NB4 (cell line): ENCODE results near the gene MAPKAPK2.

ENCODE experiments used
- DNase-seq: peaks from one replicate; pipeline ENCODE4 v3.0.0; 2010; ENCODE audit warnings: low read depth
- H3K4me3 ChIP-seq: one replicate; pipeline ENCODE4 v1.5.1; 2011; ENCODE audit warnings: mild to moderate bottlenecking, low read depth, low read length, moderate library complexity
- MYC ChIP-seq: IDR thresholded peaks from 2 replicates; pipeline ENCODE4 v1.6.1; 2011; ENCODE audit warnings: low read depth, low read length
- POLR2A ChIP-seq: IDR thresholded peaks from 2 replicates; pipeline ENCODE4 v1.6.1; 2011; ENCODE audit warnings: mild to moderate bottlenecking; ENCODE audit not compliant: insufficient read length; ENCODE audit errors: extremely low read depth
- TF ChIP-seq, protein P1 (sequence below): IDR thresholded peaks from one replicate; pipeline ENCODE4 v1.5.1; 2012; ENCODE audit warnings: low read depth, low read length
- TF ChIP-seq, protein P2 (sequence below): IDR thresholded peaks from 2 replicates; pipeline ENCODE4 v1.6.1; 2011; ENCODE audit warnings: low read depth, low read length

MAPKAPK2 gene

DNA sequence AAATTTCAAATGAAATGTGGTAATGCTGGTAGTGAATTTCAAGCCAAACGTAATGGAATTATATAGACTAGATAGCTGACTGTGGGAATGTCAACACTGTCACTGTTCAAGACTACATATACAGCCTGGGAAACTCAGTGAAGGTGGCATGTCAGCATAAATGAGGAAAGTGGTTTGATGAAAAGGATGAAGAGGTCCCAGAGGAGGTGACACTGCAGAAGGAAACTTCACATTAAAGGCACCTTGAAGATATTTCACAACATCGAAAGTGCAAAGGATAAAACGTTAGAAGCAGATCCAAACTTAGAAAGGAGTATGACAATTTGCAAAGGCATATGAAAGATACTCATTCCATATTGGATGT lies 25.7 kb downstream of the MAPKAPK2 start:
- no peak overlapping the region for H3K4me3 ChIP-seq
- TF ChIP-seq POLR2A = no peak
- TF ChIP-seq, protein P1, sequence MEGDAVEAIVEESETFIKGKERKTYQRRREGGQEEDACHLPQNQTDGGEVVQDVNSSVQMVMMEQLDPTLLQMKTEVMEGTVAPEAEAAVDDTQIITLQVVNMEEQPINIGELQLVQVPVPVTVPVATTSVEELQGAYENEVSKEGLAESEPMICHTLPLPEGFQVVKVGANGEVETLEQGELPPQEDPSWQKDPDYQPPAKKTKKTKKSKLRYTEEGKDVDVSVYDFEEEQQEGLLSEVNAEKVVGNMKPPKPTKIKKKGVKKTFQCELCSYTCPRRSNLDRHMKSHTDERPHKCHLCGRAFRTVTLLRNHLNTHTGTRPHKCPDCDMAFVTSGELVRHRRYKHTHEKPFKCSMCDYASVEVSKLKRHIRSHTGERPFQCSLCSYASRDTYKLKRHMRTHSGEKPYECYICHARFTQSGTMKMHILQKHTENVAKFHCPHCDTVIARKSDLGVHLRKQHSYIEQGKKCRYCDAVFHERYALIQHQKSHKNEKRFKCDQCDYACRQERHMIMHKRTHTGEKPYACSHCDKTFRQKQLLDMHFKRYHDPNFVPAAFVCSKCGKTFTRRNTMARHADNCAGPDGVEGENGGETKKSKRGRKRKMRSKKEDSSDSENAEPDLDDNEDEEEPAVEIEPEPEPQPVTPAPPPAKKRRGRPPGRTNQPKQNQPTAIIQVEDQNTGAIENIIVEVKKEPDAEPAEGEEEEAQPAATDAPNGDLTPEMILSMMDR = no peak
- TF ChIP-seq, protein P2, sequence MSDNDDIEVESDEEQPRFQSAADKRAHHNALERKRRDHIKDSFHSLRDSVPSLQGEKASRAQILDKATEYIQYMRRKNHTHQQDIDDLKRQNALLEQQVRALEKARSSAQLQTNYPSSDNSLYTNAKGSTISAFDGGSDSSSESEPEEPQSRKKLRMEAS = no peak
- no peak for TF ChIP-seq MYC
- no peak for DNase-seq

DNA sequence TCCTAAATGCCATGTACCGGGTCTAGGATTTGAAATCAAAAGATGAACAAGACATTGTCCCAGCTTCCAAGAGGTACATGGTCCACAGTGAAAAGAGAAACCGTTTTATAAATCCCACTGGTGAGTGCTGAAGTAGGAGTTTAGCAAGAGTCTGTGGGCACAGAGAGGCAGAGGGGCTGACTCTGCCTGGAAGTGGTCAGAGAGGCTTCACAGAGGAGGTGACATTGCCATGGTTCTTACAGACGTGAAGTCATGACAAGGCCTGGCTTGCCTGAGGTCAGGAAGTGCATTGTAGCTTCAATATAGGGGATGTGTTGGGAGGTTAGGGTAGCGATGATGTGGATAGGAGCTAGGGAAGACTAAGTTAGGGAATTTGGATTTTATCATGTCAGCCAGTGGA lies 28.4 kb downstream of the MAPKAPK2 start:
- peak; percentile 39 for DNase-seq
- H3K4me3 ChIP-seq = no peak overlapping the region

GRCh38 chr1:206713910-206714312 lies 29.2 kb downstream of the MAPKAPK2 start:
- DNase-seq = no peak
- no peak overlapping the region for H3K4me3 ChIP-seq
- TF ChIP-seq POLR2A (no peak), MYC (no peak)
- TF ChIP-seq, protein P1 = no peak
- TF ChIP-seq, protein P2 = no peak

More for the DNA sequence above, 28.4 kb downstream of the MAPKAPK2 start:
- TF ChIP-seq MYC (no peak), POLR2A (no peak)
- TF ChIP-seq, protein P1 = no peak
- TF ChIP-seq, protein P2 = no peak

DNA sequence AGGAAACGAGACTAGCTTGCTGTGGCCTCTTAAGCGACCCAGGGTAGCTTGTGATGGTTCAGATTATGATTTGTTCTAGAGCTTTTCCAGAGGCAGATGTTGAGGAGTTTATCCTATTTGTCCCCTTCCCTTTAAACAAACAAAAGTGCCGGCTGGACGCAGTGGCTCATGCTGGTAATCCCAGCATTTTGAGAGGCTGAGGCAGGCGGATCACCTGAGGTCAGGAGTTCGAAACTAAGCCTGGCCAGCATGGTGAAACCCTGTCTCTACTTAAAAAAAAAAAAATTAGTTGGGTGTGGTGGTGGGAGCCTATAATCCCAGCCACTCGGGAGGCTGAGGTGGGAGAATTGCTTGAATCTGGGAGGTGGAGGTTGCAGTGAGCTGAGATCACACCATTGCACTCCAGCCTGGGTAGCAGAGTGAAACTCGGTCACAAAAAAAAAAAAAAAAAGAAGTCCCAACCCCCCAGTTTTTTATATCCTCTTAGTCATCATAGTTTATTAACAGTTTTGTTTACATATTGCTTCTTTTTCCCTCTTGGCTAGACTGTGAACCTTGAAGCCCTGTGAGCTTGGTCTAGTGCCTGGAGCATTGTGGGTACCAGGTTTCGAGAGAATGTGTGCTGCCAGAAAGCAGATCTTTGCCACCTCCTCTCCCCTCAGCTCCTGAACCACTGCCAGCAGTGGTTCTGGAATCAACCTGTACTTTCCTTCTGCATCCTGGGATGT lies 29.8 kb downstream of the MAPKAPK2 start:
- TF ChIP-seq, protein P2 = no peak
- TF ChIP-seq POLR2A = no peak
- no peak for TF ChIP-seq MYC
- TF ChIP-seq, protein P1 = no peak
- no peak for DNase-seq
- H3K4me3 ChIP-seq = no peak overlapping the region

- no peak for DNase-seq
- TF ChIP-seq POLR2A = no peak
- TF ChIP-seq, protein P2 = no peak
- TF ChIP-seq, protein P1 = no peak
- TF ChIP-seq MYC = no peak
- H3K4me3 ChIP-seq = no peak overlapping the region
Measured at GRCh38 chr1:206715120-206715519, 30.4 kb downstream of the MAPKAPK2 start.
